Endodermal cell (in vitro differentiated cells): ENCODE measurements around the gene ATP1A2. TPM values are rescaled to one million over a fixed set of nuclear protein-coding genes. Genes with fewer than 3 reads are reported as not detected.
A peak's percentile ranks its signal among the peaks of the same experiment; 100 is the strongest.

Experiments
- DNase-seq: peaks from one replicate; pipeline ENCODE4 v3.0.0-alpha.2; 2017
- H3K27ac ChIP-seq: 2 replicates; pipeline ENCODE4 v1.5.1; 2013; ENCODE audit warnings: mild to moderate bottlenecking, low read depth, low read length, moderate library complexity
- H3K27me3 ChIP-seq: 2 replicates; pipeline ENCODE4 v1.6.1; 2013; ENCODE audit warnings: mild to moderate bottlenecking, low read length, moderate library complexity; ENCODE audit not compliant: insufficient read depth, control insufficient read depth, poor library complexity, severe bottlenecking
- H3K36me3 ChIP-seq: 2 replicates; pipeline ENCODE4 v1.7.0; 2013; ENCODE audit warnings: mild to moderate bottlenecking, low read length, moderate library complexity; ENCODE audit not compliant: control insufficient read depth, insufficient read depth
- H3K4me1 ChIP-seq: one replicate; pipeline ENCODE4 v1.7.0; 2013; ENCODE audit warnings: low read length; ENCODE audit not compliant: control insufficient read depth, insufficient read depth
- H3K4me3 ChIP-seq: 2 replicates; pipeline ENCODE4 v1.5.1; 2013; ENCODE audit warnings: mild to moderate bottlenecking, low read length, moderate library complexity
- H3K9ac ChIP-seq: 2 replicates; pipeline ENCODE4 v1.6.1; 2013; ENCODE audit warnings: mild to moderate bottlenecking, low read length, moderate library complexity; ENCODE audit not compliant: poor library complexity, severe bottlenecking; ENCODE audit errors: extremely low read depth
- H3K9me3 ChIP-seq: 2 replicates; pipeline ENCODE4 v1.6.1; 2013; ENCODE audit warnings: mild to moderate bottlenecking, low read length, moderate library complexity; ENCODE audit not compliant: control insufficient read depth
- H3K27ac Mint-ChIP-seq: 2 replicates; pipeline ENCODE4 v1.8.0; 2020; ENCODE audit warnings: mixed read lengths
- H3K27me3 Mint-ChIP-seq: 2 replicates; pipeline ENCODE4 v1.8.0; 2021; ENCODE audit warnings: mild to moderate bottlenecking, mixed read lengths; ENCODE audit not compliant: insufficient read depth
- H3K36me3 Mint-ChIP-seq: 2 replicates; pipeline ENCODE4 v1.8.0; 2020; ENCODE audit warnings: low read depth, mixed read lengths
- H3K4me1 Mint-ChIP-seq: 2 replicates; pipeline ENCODE4 v1.8.0; 2020; ENCODE audit warnings: mixed read lengths
- H3K4me3 Mint-ChIP-seq: 2 replicates; pipeline ENCODE4 v1.8.0; 2020; ENCODE audit warnings: mild to moderate bottlenecking, moderate library complexity, mixed read lengths
- H3K9me3 Mint-ChIP-seq: 2 replicates; pipeline ENCODE4 v1.8.0; 2020; ENCODE audit warnings: mild to moderate bottlenecking, mixed read lengths
- CTCF ChIP-seq: fragments of 200-600 bp; sonication (generic); conservative IDR thresholded peaks from 2 replicates; pipeline ENCODE4 v1.5.0; 2021; ENCODE audit warnings: antibody characterized with exemption, mild to moderate bottlenecking
- WGBS, 2 experiments: methylation state at CpG; one replicate each; pipeline versions ENCODE4 v1.1.5 to v1.1.7; 2013; ENCODE audit warnings: missing lambda C conversion rate in 2 of 2, mixed read lengths in 1 of 2; ENCODE audit not compliant: insufficient coverage in 1 of 2, insufficient read length in 1 of 2; 5-methylcytosine and 5-hydroxymethylcytosine counted together
- total RNA-seq, 2 donors: library from RNA; stranded (reverse); fragmentation: NEBNext Ultra II Directional in 1 of 2; extraction: Animal tissue kit (Norgen Biotek cat#: 25700) in 1 of 2; gene quantifications; 2 replicates in 1 of 2; 3 replicates in 1 of 2; pipeline ENCODE4 v1.2.1, GENCODE V29; 2021

Gene ATP1A2
- total RNA-seq, 2 donors from 2014 or later, result 3.0 to 3.2 TPM

- H3K9me3 Mint-ChIP-seq, result no peaks in the 10 kb centered on the region
- no peak for TF ChIP-seq CTCF
- peaks cover 7% of the 10 kb centered on the region for H3K27me3 Mint-ChIP-seq
- H3K4me1 ChIP-seq, result peaks cover 7% of the 10 kb centered on the region
- H3K4me1 Mint-ChIP-seq, result peaks cover 33% of the 10 kb centered on the region
- H3K4me3 Mint-ChIP-seq, result no peak overlapping the region
- peak; percentile 62 for DNase-seq
- H3K9me3 ChIP-seq, result no peaks in the 10 kb centered on the region
- H3K27me3 ChIP-seq, result no peaks in the 10 kb centered on the region
- H3K27ac Mint-ChIP-seq, result peak overlapping the region; percentile 82
- H3K27ac ChIP-seq, result peak overlapping the region; percentile 44
- no peak overlapping the region for H3K4me3 ChIP-seq
- no peak overlapping the region for H3K9ac ChIP-seq
- H3K36me3 ChIP-seq, result no peaks in the 10 kb centered on the region
- no peaks in the 10 kb centered on the region for H3K36me3 Mint-ChIP-seq
- 81% methylated on average over 1 of the region's 1 CpG; no CpG with 5 or more reads in 1 of the 2 experiments for WGBS, 2 experiments
Measured at GRCh38 chr1:160177667-160178066, 62.1 kb downstream of the ATP1A2 start.

GRCh38 chr1:160178731-160179130 lies 63.2 kb downstream of the ATP1A2 start:
- Histone ChIP-seq H3K9ac (no peak overlapping the region), H3K27ac (no peak overlapping the region), H3K4me1 (peaks cover 7% of the 10 kb centered on the region), H3K27me3 (no peaks in the 10 kb centered on the region), H3K4me3 (no peak overlapping the region), H3K36me3 (no peaks in the 10 kb centered on the region), H3K9me3 (no peaks in the 10 kb centered on the region)
- H3K4me3 Mint-ChIP-seq, result no peak overlapping the region
- H3K9me3 Mint-ChIP-seq, result no peaks in the 10 kb centered on the region
- H3K27ac Mint-ChIP-seq, result no peak overlapping the region
- no peaks in the 10 kb centered on the region for H3K36me3 Mint-ChIP-seq
- peaks cover 31% of the 10 kb centered on the region for H3K4me1 Mint-ChIP-seq
- no peak for DNase-seq
- no peak for TF ChIP-seq CTCF
- H3K27me3 Mint-ChIP-seq, result peaks cover 5% of the 10 kb centered on the region
- WGBS, 2 experiments, result 97 to 100% methylated on average over 2 of the region's 2 CpGs

- Histone ChIP-seq H3K27ac (no peak overlapping the region), H3K9me3 (no peaks in the 10 kb centered on the region)
- WGBS, 2 experiments, result 95 to 100% methylated on average over 2 to 4 of the region's 4 CpGs
Measured at GRCh38 chr1:160179336-160179735, 63.8 kb downstream of the ATP1A2 start.

More at GRCh38 chr1:160179336-160179735, 63.8 kb downstream of the ATP1A2 start:
- Histone ChIP-seq H3K36me3 (no peaks in the 10 kb centered on the region), H3K4me3 (no peak overlapping the region), H3K9ac (no peak overlapping the region), H3K4me1 (peaks cover 7% of the 10 kb centered on the region), H3K27me3 (no peaks in the 10 kb centered on the region)
- no peak for TF ChIP-seq CTCF
- H3K4me3 Mint-ChIP-seq, result no peak overlapping the region
- H3K4me1 Mint-ChIP-seq, result peaks cover 31% of the 10 kb centered on the region
- peaks cover 5% of the 10 kb centered on the region for H3K27me3 Mint-ChIP-seq
- H3K27ac Mint-ChIP-seq, result no peak overlapping the region
- H3K9me3 Mint-ChIP-seq, result no peaks in the 10 kb centered on the region
- DNase-seq, result no peak
- no peaks in the 10 kb centered on the region for H3K36me3 Mint-ChIP-seq
